ENCODE measurements around the gene KCNK3.

- TF ChIP-seq, protein P1, sequence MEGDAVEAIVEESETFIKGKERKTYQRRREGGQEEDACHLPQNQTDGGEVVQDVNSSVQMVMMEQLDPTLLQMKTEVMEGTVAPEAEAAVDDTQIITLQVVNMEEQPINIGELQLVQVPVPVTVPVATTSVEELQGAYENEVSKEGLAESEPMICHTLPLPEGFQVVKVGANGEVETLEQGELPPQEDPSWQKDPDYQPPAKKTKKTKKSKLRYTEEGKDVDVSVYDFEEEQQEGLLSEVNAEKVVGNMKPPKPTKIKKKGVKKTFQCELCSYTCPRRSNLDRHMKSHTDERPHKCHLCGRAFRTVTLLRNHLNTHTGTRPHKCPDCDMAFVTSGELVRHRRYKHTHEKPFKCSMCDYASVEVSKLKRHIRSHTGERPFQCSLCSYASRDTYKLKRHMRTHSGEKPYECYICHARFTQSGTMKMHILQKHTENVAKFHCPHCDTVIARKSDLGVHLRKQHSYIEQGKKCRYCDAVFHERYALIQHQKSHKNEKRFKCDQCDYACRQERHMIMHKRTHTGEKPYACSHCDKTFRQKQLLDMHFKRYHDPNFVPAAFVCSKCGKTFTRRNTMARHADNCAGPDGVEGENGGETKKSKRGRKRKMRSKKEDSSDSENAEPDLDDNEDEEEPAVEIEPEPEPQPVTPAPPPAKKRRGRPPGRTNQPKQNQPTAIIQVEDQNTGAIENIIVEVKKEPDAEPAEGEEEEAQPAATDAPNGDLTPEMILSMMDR (IDR thresholded peaks at IDR 0.05), result no peak
- no peak for TF ChIP-seq ZFX (IDR thresholded peaks at IDR 0.05; ENCODE audit: borderline replicate concordance)
Observed at GRCh38 chr2:26767129-26767528, 74.6 kb downstream of the KCNK3 start.
